ENCODE measurements around the gene ZSWIM3. TPM values are rescaled to one million over a fixed set of nuclear protein-coding genes. Genes with fewer than 3 reads are reported as not detected.

The ZSWIM3 gene
- polyA plus RNA-seq (2013, experiment 1 of 4), result 4.8 TPM
- 4.1 TPM for polyA plus RNA-seq (2013, experiment 2 of 4)
- polyA plus RNA-seq (2013, experiment 3 of 4), result 4.0 TPM
- polyA plus RNA-seq (2013, experiment 4 of 4), result 4.6 TPM

DNA sequence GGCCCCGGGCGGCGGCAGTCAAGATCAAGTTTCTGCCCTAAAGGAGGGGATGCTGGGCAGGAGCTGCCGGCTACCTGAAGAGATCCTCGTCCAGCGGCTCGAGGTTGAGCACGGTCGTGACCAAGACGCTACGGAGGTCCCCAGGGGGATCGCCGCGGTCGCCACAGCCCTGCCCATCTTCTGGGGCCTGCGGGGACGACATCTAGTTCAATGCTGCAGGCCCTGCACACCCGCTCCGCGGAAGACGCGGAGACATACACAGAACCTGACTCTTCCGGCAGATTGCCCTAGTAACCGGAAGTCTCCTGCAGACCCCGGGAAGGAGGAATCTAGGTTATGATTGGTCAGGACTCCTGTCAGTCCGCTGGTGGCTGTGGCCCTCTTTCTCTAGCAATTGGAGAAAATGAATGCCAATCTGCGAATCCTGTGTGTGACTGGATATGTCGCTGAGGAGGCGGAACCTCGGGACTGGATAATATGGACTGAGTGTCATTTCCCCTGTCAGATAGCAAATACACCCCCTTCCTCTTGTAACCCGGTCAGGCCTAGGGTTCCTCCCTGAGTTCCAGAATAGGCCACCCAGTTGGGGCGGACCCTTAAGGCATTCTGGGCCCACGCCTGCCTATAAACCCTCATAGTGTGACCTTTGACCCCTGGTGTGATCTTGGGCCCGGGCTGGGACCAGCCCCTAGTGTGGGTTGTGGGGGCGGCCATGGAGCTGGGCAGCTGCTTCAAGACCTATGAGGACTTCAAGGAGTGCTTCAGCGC lies at the start of gene ZSWIM3, which contains the start of gene ACOT8:
Gene ZSWIM3, plus strand, starts transcription at position 501 of the 768 bp plus-strand sequence. Its CDS starts 212 bp downstream, at position 713.
Gene ACOT8, minus strand, starts transcription at position 279 of the 768 bp plus-strand sequence. Its CDS starts 77 bp downstream, at position 202.
- Histone ChIP-seq H3K4me3 (ENCODE audit: insufficient read depth, low read depth, low read length) (peak within 1 kb of the TSS; percentile 76), H3K36me3 (ENCODE audit: control insufficient read depth, insufficient read depth, low read length) (no peaks in the 10 kb centered on the region), H3K4me1 (ENCODE audit: control insufficient read depth, insufficient read depth, low read length) (peaks cover 3% of the 10 kb centered on the region), H3K27me3 (ENCODE audit: control insufficient read depth, insufficient read depth, low read length, poor library complexity, severe bottlenecking) (no peaks in the 10 kb centered on the region), H3K9me3 (ENCODE audit: control insufficient read depth, low read length) (no peaks in the 10 kb centered on the region), H3K27ac (ENCODE audit: insufficient read depth, low read depth, low read length, poor library complexity, severe bottlenecking) (no peak within 1 kb of the TSS)
- 1% methylated on average over 36 of the region's 36 CpGs for WGBS, 2 experiments

DNA sequence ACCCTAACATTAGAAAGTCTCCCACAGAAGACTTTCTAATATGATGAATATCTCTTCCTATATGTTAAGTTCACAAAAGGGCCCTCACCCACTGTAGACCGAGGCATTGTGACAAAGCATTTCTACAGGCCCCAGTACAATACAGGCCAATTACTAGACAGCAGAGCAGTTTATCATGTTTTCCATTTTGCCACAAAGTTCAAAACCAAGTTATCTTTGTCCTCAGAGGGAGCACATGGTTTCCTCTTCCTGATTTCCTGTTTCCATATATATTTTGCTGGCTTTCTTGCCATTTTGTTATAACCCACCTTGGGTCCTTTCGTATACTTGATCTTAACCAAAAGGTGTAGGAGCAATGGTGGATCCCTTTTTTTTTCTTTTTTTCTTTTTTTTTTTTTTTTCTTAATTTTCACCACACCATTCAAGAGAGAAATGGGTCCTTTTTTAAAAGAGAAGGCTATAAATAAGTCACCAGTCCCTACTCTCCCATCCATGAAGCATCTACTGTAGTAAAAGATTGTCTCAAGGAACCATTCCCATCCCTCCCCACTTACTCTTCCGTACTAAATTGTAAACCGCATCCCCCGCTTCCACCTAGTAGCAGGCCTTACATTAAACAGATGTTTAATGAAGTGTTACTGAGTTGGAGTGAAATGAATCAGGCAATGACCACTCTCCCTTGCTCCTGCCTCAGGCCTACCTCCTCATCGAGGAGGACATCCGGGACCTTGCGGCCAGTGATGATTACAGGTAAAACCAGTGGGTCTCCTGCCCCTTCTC lies 47.0 kb upstream of the ZSWIM3 start:
- peaks cover 29% of the 10 kb centered on the region for H3K36me3 ChIP-seq (ENCODE audit: control insufficient read depth, insufficient read depth, low read length)
- H3K27ac ChIP-seq (ENCODE audit: insufficient read depth, low read depth, low read length, poor library complexity, severe bottlenecking), result no peak overlapping the region
- WGBS, 2 experiments, result 95 to 97% methylated on average over 5 to 7 of the region's 8 CpGs

DNA sequence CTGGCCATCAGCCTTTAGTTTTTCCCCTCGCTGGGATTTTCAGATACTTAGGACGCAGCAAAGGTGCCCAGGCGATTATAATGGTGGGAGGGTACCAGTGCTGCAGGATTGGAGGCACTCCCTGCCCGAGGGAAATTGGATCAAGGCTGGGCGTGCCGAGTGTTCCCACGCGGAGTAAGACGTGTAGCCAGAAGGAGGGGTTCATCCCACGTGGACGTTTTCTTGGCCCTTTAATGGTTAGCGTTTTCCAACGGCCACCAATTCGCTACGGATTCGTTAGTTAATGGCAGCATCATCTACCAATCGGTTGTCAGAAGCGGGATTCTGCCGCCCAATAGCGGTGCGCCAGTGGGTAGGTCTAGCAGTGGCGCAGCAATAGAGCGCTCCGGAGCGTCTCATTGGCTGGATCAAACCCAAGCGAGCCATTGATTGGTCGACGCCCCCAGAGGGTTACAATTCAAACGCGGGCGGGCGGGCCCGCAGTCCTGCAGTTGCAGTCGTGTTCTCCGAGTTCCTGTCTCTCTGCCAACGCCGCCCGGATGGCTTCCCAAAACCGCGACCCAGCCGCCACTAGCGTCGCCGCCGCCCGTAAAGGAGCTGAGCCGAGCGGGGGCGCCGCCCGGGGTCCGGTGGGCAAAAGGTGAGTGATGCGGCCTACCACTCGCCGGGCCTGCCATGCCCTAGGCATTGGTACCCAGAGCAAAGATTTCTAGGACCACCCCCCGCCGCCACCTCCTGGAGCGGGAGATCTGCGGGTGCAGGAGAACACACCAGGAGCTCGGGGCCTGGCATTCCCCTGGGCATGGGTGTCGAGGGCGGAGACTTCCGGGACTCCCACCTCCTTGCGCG lies 45.0 kb upstream of the ZSWIM3 start, which contains the start of gene UBE2C:
Gene UBE2C, plus strand, starts transcription at position 488 of the 849 bp plus-strand sequence. Its CDS starts 52 bp downstream, at position 540.
- Histone ChIP-seq H3K27ac (ENCODE audit: insufficient read depth, low read depth, low read length, poor library complexity, severe bottlenecking) (peak within 1 kb of the TSS; percentile 6), H3K4me1 (ENCODE audit: control insufficient read depth, insufficient read depth, low read length) (peaks cover 4% of the 10 kb centered on the region), H3K9me3 (ENCODE audit: control insufficient read depth, low read length) (no peaks in the 10 kb centered on the region), H3K27me3 (ENCODE audit: control insufficient read depth, insufficient read depth, low read length, poor library complexity, severe bottlenecking) (no peaks in the 10 kb centered on the region), H3K36me3 (ENCODE audit: control insufficient read depth, insufficient read depth, low read length) (peaks cover 46% of the 10 kb centered on the region), H3K4me3 (ENCODE audit: insufficient read depth, low read depth, low read length) (peak within 1 kb of the TSS; percentile 97)
- 2 to 3% methylated on average over 65 of the region's 65 CpGs for WGBS, 2 experiments

More for the DNA sequence above, 47.0 kb upstream of the ZSWIM3 start:
- no peaks in the 10 kb centered on the region for H3K9me3 ChIP-seq (ENCODE audit: control insufficient read depth, low read length)
- no peak overlapping the region for H3K4me3 ChIP-seq (ENCODE audit: insufficient read depth, low read depth, low read length)
- no peaks in the 10 kb centered on the region for H3K27me3 ChIP-seq (ENCODE audit: control insufficient read depth, insufficient read depth, low read length, poor library complexity, severe bottlenecking)
- no peaks in the 10 kb centered on the region for H3K4me1 ChIP-seq (ENCODE audit: control insufficient read depth, insufficient read depth, low read length)

DNA sequence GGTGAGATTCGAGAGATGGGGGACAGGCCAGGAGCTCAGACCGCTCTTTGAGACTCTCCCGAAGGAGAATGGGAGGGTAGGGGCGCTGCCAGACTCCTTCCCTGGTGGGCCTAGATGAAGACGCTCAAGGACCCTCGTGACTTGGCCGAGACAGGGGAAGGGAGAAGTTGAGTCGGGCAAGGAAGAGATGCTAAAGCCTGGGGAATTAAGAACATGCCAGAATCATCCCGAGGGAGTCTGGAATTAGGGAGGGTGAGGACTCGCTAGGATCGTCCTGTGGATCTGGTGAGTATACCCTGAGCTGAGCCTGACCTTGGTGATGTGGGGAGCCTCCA lies 44.4 kb upstream of the ZSWIM3 start:
- no peak overlapping the region for H3K27ac ChIP-seq (ENCODE audit: insufficient read depth, low read depth, low read length, poor library complexity, severe bottlenecking)
- 1% methylated on average over 11 of the region's 11 CpGs for WGBS, 2 experiments

DNA sequence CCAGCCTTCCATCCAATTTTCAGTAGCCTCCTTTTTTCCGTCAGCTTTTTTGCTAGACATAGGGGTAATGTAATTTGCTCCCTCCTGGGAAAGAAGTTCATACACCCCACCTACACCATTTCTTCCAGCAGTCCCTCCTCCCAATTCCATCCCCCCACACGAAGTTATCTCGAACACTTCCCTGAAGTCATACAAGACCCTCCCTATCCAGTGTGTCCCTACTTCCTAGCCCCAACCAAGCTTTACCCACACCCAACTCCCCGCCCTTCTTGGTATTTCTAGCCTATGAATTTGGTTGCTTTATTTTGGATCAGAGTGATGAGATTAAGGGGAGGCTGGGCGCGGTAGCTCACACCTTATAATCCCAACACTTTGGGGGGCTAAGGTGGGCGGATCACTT lies 43.9 kb upstream of the ZSWIM3 start:
- H3K4me3 ChIP-seq (ENCODE audit: insufficient read depth, low read depth, low read length), result peak overlapping the region; percentile 97
- H3K27ac ChIP-seq (ENCODE audit: insufficient read depth, low read depth, low read length, poor library complexity, severe bottlenecking), result no peak overlapping the region
- 54 to 55% methylated on average over 6 to 7 of the region's 7 CpGs for WGBS, 2 experiments
- peaks cover 42% of the 10 kb centered on the region for H3K36me3 ChIP-seq (ENCODE audit: control insufficient read depth, insufficient read depth, low read length)
- H3K4me1 ChIP-seq (ENCODE audit: control insufficient read depth, insufficient read depth, low read length), result peaks cover 4% of the 10 kb centered on the region
- no peaks in the 10 kb centered on the region for H3K9me3 ChIP-seq (ENCODE audit: control insufficient read depth, low read length)
- H3K27me3 ChIP-seq (ENCODE audit: control insufficient read depth, insufficient read depth, low read length, poor library complexity, severe bottlenecking), result no peaks in the 10 kb centered on the region

More for the DNA sequence above, 44.4 kb upstream of the ZSWIM3 start:
- Histone ChIP-seq H3K27me3 (ENCODE audit: control insufficient read depth, insufficient read depth, low read length, poor library complexity, severe bottlenecking) (no peaks in the 10 kb centered on the region), H3K4me1 (ENCODE audit: control insufficient read depth, insufficient read depth, low read length) (peaks cover 4% of the 10 kb centered on the region), H3K4me3 (ENCODE audit: insufficient read depth, low read depth, low read length) (peak overlapping the region; percentile 97), H3K9me3 (ENCODE audit: control insufficient read depth, low read length) (no peaks in the 10 kb centered on the region), H3K36me3 (ENCODE audit: control insufficient read depth, insufficient read depth, low read length) (peaks cover 44% of the 10 kb centered on the region)

DNA sequence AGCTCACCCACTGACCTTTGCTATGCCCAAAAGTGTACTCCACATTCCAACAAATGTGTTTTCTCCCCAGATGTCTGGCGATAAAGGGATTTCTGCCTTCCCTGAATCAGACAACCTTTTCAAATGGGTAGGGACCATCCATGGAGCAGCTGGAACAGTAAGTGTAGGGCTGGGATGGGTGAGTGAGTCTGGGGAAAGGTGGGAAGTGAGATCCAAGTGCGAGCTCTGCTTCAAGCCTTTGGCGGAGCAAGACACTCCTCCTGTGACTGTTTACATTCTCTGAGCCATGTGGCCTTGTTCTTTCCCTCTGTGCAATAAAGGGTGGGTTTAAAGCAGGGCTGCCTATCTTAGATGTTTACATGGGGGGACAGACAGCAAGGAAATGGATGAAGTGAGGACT lies 43.1 kb upstream of the ZSWIM3 start:
- peaks cover 4% of the 10 kb centered on the region for H3K4me1 ChIP-seq (ENCODE audit: control insufficient read depth, insufficient read depth, low read length)
- no peaks in the 10 kb centered on the region for H3K9me3 ChIP-seq (ENCODE audit: control insufficient read depth, low read length)
- H3K36me3 ChIP-seq (ENCODE audit: control insufficient read depth, insufficient read depth, low read length), result peaks cover 37% of the 10 kb centered on the region
- no peaks in the 10 kb centered on the region for H3K27me3 ChIP-seq (ENCODE audit: control insufficient read depth, insufficient read depth, low read length, poor library complexity, severe bottlenecking)
- no peak overlapping the region for H3K27ac ChIP-seq (ENCODE audit: insufficient read depth, low read depth, low read length, poor library complexity, severe bottlenecking)
- H3K4me3 ChIP-seq (ENCODE audit: insufficient read depth, low read depth, low read length), result peak overlapping the region; percentile 5
- WGBS, 2 experiments, result 93 to 94% methylated on average over 3 of the region's 3 CpGs

DNA sequence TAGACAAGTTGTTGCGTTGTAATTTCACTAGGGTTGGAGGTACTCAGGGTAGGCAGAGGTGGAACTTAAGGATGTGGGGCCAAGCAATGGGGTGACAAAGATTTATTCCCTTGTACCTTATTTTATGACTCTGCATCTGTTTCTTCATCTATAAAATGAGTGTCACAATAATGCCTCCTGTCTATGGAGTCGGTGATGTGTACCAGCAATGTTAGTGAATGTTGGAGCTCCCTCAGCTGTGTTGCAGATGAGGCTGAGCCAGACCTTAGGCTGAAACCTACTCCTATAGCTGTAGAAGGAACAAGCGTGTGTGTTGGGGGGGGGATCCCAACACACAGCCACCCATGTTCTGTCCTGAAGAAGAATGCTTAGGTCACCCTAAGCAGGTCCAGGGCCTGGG lies 40.5 kb upstream of the ZSWIM3 start:
- WGBS, 2 experiments, result 93 to 100% methylated on average over 3 of the region's 3 CpGs
- Histone ChIP-seq H3K27me3 (ENCODE audit: control insufficient read depth, insufficient read depth, low read length, poor library complexity, severe bottlenecking) (no peaks in the 10 kb centered on the region), H3K4me3 (ENCODE audit: insufficient read depth, low read depth, low read length) (no peak overlapping the region), H3K9me3 (ENCODE audit: control insufficient read depth, low read length) (no peaks in the 10 kb centered on the region), H3K4me1 (ENCODE audit: control insufficient read depth, insufficient read depth, low read length) (peaks cover 4% of the 10 kb centered on the region), H3K27ac (ENCODE audit: insufficient read depth, low read depth, low read length, poor library complexity, severe bottlenecking) (no peak overlapping the region), H3K36me3 (ENCODE audit: control insufficient read depth, insufficient read depth, low read length) (peaks cover 23% of the 10 kb centered on the region)

DNA sequence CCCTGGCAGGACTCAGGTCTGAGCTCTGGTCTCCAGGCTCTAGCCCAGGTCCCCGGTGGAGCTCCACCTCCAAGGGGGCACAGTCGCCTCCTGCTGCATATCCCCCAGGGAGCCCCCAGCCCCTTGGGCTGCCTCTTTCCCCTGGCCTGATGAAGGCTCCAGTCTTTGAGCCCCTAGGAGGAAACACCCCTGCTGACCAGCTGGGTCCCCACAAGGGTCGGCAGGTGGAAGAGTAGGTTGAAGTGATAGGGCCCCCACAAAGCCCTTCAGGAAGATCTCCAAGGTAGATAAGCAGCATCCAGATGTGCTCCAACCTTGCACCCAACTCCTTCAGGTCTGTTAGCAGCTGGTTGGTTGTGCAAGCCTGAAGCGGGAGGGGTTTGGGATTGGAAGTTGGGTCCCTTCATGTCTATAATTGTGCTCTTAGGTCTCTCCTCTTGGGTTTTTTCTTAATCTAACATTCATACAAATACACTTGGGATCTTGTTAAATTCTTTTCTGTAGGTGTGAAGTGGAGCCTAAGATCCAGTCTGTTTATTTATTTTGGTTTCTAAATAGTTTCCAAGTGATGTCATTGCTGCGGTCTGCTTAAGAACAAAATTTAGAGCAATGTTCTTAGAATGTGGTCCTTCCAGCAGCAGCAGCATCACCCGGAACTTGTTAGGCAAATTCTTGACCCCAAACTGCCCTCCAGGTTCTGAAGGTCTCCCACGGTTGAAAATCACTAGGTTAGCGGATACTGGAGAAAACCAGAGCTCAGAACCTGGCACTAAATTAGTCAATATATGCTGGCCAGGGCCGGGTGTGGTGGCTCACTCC lies 39.8 kb upstream of the ZSWIM3 start:
- 92 to 93% methylated on average over 9 of the region's 9 CpGs for WGBS, 2 experiments
- Histone ChIP-seq H3K36me3 (ENCODE audit: control insufficient read depth, insufficient read depth, low read length) (peaks cover 23% of the 10 kb centered on the region), H3K9me3 (ENCODE audit: control insufficient read depth, low read length) (no peaks in the 10 kb centered on the region), H3K27me3 (ENCODE audit: control insufficient read depth, insufficient read depth, low read length, poor library complexity, severe bottlenecking) (no peaks in the 10 kb centered on the region), H3K27ac (ENCODE audit: insufficient read depth, low read depth, low read length, poor library complexity, severe bottlenecking) (peak overlapping the region; percentile 60), H3K4me1 (ENCODE audit: control insufficient read depth, insufficient read depth, low read length) (peaks cover 4% of the 10 kb centered on the region), H3K4me3 (ENCODE audit: insufficient read depth, low read depth, low read length) (no peak overlapping the region)

DNA sequence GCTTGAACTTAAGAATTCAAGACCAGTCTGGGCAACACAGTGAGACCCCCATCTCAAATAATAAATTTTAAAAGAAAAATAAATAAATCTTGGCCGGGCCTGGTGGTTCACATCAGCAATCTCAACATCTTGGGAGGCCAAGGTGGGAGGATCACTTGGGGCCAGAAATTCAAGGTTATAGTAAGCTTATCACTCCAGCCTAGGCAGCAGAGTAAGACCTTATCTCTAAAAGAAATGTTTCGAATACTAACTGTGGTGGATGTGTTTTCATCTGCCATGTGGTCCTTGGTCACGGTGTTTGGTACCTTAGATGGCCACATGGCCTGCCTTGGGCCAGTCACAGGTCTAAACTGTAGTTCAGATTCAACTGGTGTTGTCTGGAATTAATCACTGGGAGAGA lies 39.2 kb upstream of the ZSWIM3 start:
- peak overlapping the region; percentile 60 for H3K27ac ChIP-seq (ENCODE audit: insufficient read depth, low read depth, low read length, poor library complexity, severe bottlenecking)
- WGBS, 2 experiments, result 82 to 86% methylated on average over 3 of the region's 3 CpGs
- peaks cover 6% of the 10 kb centered on the region for H3K27me3 ChIP-seq (ENCODE audit: control insufficient read depth, insufficient read depth, low read length, poor library complexity, severe bottlenecking)
- peaks cover 4% of the 10 kb centered on the region for H3K4me1 ChIP-seq (ENCODE audit: control insufficient read depth, insufficient read depth, low read length)
- H3K4me3 ChIP-seq (ENCODE audit: insufficient read depth, low read depth, low read length), result no peak overlapping the region
- H3K36me3 ChIP-seq (ENCODE audit: control insufficient read depth, insufficient read depth, low read length), result peaks cover 23% of the 10 kb centered on the region
- no peaks in the 10 kb centered on the region for H3K9me3 ChIP-seq (ENCODE audit: control insufficient read depth, low read length)

Data from ectodermal cell (in vitro differentiated cells).